ENCODE results near the gene PSMA6. TPM values are rescaled to one million over a fixed set of nuclear protein-coding genes. Genes with fewer than 3 reads are reported as not detected.

PSMA6 gene
- total RNA-seq, 1 donor from 2014 or later = 196 TPM

GRCh38 chr14:35337269-35338255 is 45.4 kb downstream of the PSMA6 start:
- peak; percentile 70 for DNase-seq (ENCODE audit: low read depth)
- no peak overlapping the region for H3K4me3 ChIP-seq (ENCODE audit: low read depth, low read length)

DNA sequence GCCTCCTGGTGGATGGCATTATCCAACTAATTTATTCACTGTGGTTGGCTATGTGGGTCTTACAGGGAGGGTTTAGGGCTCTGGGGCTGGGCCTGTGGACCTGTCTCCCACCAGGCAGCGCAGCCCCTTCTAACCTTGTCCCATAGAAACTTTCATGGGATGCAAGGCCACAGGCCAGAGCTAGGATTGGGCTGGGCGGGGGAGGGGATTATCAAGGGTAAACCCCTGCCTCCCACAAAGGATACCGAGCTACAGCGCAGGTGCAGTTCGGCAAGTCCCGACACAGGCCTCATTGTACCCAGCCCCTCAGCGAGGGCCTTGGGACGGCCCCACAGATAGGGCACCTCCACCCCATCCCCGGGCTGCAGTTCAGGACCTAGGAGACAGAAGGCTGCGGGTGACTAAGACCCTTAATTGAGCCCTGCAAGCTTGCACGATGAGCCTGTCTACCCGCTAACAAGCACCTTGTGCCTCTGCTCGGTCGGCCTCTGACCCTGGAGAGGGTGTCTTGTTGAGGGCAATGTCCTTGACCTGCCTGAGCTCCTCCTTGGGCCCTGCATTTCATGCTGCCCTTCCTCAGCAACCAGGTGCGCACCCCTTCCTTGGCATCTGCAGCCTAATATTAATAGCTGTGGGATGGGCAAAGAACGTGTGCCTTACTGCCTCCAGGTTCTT is 46.7 kb downstream of the PSMA6 start:
- no peak for TF ChIP-seq CTCF (conservative IDR thresholded peaks at IDR 0.05; ENCODE audit: low read depth, low read length)
- no peak overlapping the region for H3K4me3 ChIP-seq (ENCODE audit: low read depth, low read length)
- no peak for DNase-seq (ENCODE audit: low read depth)

More at GRCh38 chr14:35337269-35338255, 45.4 kb downstream of the PSMA6 start:
- peak; percentile 1 for TF ChIP-seq CTCF (conservative IDR thresholded peaks at IDR 0.05; ENCODE audit: low read depth, low read length)

DNA sequence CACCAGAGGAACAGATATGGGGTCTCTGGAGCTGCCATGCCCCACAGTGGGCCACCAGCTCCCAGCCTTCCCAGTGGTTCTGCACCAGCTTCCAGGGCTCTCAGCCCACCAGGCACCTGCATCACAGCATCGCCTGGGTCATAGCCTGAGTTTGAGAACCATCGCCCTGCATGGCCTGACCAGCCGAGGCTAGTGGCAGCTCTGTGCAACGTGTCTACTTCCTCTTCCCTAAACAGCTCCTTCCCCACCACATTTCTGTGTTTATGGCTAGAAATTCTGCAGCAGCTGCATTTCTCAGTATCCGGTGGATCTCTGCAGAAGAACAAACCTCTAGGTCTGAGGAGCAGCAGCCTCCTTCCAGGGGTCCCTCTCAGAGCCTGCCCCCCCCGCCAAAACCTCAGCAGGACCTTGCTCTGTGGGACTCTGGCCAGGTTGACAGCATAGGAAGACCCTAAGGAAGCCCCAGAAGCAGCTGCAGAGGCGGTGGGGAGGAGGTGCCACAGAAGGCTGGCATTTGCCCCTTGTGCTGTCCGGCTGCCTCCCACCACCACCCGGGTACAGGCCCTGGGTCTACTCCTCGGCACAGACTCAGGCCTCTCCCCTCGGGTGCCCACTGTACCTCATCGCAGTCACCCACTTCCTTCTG is 47.7 kb downstream of the PSMA6 start:
- no peak for TF ChIP-seq CTCF (conservative IDR thresholded peaks at IDR 0.05; ENCODE audit: low read depth, low read length)
- H3K4me3 ChIP-seq (ENCODE audit: low read depth, low read length) = no peak overlapping the region
- DNase-seq (ENCODE audit: low read depth) = no peak

DNA sequence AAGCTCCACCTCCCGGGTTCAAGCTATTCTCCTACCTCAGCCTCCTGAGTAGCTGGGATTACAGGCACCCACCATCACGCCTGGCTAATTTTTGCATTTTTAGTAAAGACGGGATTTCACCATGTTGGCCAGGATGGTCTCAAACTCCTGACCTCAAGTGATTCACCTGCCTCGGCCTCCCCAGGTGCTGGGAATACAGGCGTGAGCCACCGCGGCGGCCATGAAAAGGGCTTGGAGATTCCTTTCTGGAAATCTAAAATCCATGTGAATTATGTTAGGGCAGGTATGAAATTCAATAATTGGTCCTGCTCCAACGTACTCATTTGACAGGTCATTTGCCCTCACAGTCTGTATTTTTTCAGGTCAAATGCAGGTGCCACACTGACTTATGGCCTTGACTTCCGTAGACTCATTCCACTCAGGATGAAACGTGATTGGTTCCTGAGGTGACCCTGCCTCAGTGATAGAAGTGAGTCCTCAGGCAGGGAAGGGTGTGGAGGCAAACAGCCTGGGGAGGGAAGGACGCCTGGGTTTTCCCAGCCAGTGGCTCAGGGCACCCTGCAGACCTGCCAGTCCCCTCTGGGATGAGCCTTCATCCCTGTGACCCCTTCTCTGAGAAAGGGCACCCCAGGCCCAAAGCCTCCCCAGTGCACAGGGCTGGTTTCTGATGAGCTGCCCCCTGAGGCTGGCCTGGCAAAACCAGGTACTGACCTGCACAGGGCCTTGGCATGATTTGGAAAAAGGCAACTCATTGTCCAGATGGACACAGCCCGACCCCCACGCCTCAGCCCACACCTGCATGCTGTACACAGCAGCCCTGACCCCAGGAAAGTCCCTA is 48.7 kb downstream of the PSMA6 start:
- no peak for TF ChIP-seq CTCF (conservative IDR thresholded peaks at IDR 0.05; ENCODE audit: low read depth, low read length)
- no peak overlapping the region for H3K4me3 ChIP-seq (ENCODE audit: low read depth, low read length)
- DNase-seq (ENCODE audit: low read depth) = no peak

DNA sequence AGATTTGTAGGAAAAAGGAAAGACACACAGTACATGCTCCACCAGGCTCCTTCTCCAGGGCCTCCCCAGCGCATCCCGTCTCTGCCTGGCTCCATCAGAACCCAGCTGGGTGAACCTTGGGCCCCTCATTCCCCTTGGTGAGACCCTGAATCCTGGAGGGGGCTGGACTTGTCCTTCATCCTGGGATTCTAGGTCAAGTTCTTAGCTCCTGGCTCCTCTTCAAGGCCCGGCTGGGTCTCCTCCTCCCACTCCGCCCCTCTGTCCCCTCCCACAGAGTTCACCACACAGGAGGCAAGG is 49.2 kb downstream of the PSMA6 start:
- no peak for DNase-seq (ENCODE audit: low read depth)
- no peak overlapping the region for H3K4me3 ChIP-seq (ENCODE audit: low read depth, low read length)
- TF ChIP-seq CTCF (conservative IDR thresholded peaks at IDR 0.05; ENCODE audit: low read depth, low read length) = no peak

DNA sequence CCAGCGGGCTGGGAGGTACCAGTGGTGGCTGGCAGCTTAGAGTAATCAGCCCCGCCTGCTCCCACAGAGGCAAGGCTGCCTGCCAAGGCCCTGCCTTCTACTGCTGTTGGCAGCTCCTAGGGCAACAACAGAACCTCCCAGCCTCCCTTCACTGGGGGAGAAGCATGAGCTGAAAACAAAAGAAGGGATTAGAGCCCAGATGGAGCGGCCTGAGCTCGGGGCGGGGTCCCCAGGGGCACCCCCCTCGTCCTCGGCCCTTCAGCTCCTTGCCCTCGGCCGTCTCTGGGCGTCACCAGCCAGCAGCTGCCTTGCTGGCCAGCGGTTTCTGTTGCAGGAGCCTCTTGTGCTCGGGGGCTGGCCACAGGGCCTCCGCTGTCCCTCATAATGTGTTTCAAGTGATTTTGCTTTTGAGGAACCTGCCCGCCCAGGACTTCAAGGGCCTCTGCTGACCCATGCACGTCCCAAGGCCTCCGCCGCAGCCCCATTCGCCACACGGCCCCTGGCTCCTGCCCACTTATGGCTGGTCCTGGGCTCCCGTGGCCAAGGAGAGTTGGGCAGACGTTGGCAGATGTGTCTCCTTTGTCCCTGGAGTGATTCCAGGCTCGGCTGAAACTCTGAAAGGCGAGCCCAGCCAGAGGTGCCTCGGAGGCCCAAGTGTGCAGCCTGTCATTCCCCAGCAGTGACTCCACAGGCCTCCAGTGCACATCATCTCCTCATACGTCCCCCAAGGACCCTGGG is 49.7 kb downstream of the PSMA6 start:
- no peak for TF ChIP-seq CTCF (conservative IDR thresholded peaks at IDR 0.05; ENCODE audit: low read depth, low read length)
- DNase-seq (ENCODE audit: low read depth) = no peak
- no peak overlapping the region for H3K4me3 ChIP-seq (ENCODE audit: low read depth, low read length)
